K562 (cell line): ENCODE data around the gene CCDC116. TPM values are rescaled to one million over a fixed set of nuclear protein-coding genes. Genes with fewer than 3 reads are reported as not detected.

Experiments
- microRNA counts: library from miRNA; unstranded; fragments of <30 nt; microRNA quantifications from one replicate; lab custom pipeline; 2016
- microRNA-seq: library from miRNA; unstranded; fragments of <30 nt; microRNA quantifications from one replicate; pipeline ENCODE4, GENCODE V29; 2018; ENCODE audit warnings: borderline microRNAs expressed
- polyA plus RNA-seq, 8 experiments: library from polyadenylated mRNA; depleted of rRNA in 4 of 8; stranded (reverse) in 5 of 8; unstranded in 3 of 8; fragments of >200 nt; fragmentation: Nextera tagmentation in 2 of 8; fragmentation: Illumina TruSeq in 1 of 8; extraction: Ambion mirVana in 2 of 8; extraction: Trizol in 1 of 8; gene quantifications; 2 replicates each; pipeline versions ENCODE4 v1.2.1 to v1.2.3, GENCODE V29; 2011 to 2014; ENCODE audit warnings: inconsistent platforms in 1 of 8, missing spikeins in 1 of 8
- small RNA-seq: library from RNA; depleted of rRNA; stranded (forward); fragments of <200 nt; gene quantifications from one replicate; pipeline ENCODE3, GENCODE V24; 2014
- total RNA-seq, 7 experiments: library from RNA; depleted of rRNA in 6 of 7; stranded (reverse); fragments of >200 nt in 6 of 7; fragmentation: Illumina TruSeq in 2 of 7; extraction: Trizol in 2 of 7; gene quantifications; 2 replicates each; pipeline versions ENCODE4 v1.2.1 to v1.2.3, GENCODE V29; 2011 to 2021; ENCODE audit warnings: low replicate concordance in 1 of 7

Gene CCDC116
- total and polyA plus RNA-seq, 9 of the 15 experiments (the other 6 are each of a cell fraction or from before 2014, with no cell fraction given): 1.6 to 11.3 (median 4.7) TPM

MicroRNA genes within 50 kb of the gene (microRNA counts, 767-probe panel; counts per million panel counts)
- microRNA hsa-miR-130b-3p (lab: Ali Mortazavi, UCI) (5,848 counts per million, percentile 94 among the panel's probes with 10 or more counts), microRNA hsa-miR-301b (lab: Ali Mortazavi, UCI) (4,261 counts per million, percentile 83 among the panel's probes with 10 or more counts)

Small RNA genes lying within 50 kb of the gene (microRNA-seq; reads per million reads assigned to microRNA genes)
- gene MIR130B (26,738 reads per million, percentile 99 among the genes with 10 or more reads in this experiment), gene MIR301B (371 reads per million, percentile 88 among the genes with 10 or more reads in this experiment)

Small RNA genes lying within 50 kb of the gene (small RNA-seq; reads per million reads assigned to genes)
- 421 reads per million, percentile 99 among the genes with 10 or more reads in this experiment for gene MIR301B

Other genes with a start within 250 kb of the CCDC116 start
Only the 7 nearest of the 10 such genes appear.
- gene TMEM191C, start 165.4 kb upstream of the CCDC116 start, total RNA-seq (2014; rRNA removed): 3.4 and 4.6 TPM in 2 replicates
- gene TMEM191C, start 165.4 kb upstream of the CCDC116 start, total RNA-seq (2014; rRNA removed; fragmentation: Illumina TruSeq; extraction: Trizol): 0.41 and 0.84 TPM in 2 replicates
- 1.1 and 1.6 TPM in 2 replicates for gene TMEM191C, start 165.4 kb upstream of the CCDC116 start, total RNA-seq (2015; rRNA removed; fragmentation: Illumina TruSeq; extraction: Trizol)
- 5.8 and 7.1 TPM in 2 replicates for gene TMEM191C, start 165.4 kb upstream of the CCDC116 start, total RNA-seq (2021)
- gene TMEM191C, start 165.4 kb upstream of the CCDC116 start, polyA plus RNA-seq (2011; rRNA removed): 2.1 and 3.1 TPM in 2 replicates
- gene TMEM191C, start 165.4 kb upstream of the CCDC116 start, polyA plus RNA-seq (2014; fragmentation: Illumina TruSeq; extraction: Trizol): 0.82 and 1.1 TPM in 2 replicates
- under 1 TPM; 0.15 to 0.28 TPM for gene TMEM191C, start 165.4 kb upstream of the CCDC116 start, polyA plus RNA-seq (2014; fragmentation: Nextera tagmentation; extraction: Ambion mirVana)
- gene TMEM191C, start 165.4 kb upstream of the CCDC116 start, polyA plus RNA-seq (2014; rRNA removed): 4.0 and 6.5 TPM in 2 replicates
- 0.65 and 0.77 TPM in 2 replicates for gene RIMBP3C, start 81.3 kb upstream of the CCDC116 start, total RNA-seq (2014; rRNA removed)
- gene RIMBP3C, start 81.3 kb upstream of the CCDC116 start, total RNA-seq (2014; rRNA removed; fragmentation: Illumina TruSeq; extraction: Trizol): 0.06 and 0.15 TPM in 2 replicates
- gene RIMBP3C, start 81.3 kb upstream of the CCDC116 start, total RNA-seq (2015; rRNA removed; fragmentation: Illumina TruSeq; extraction: Trizol): 0.25 and 0.34 TPM in 2 replicates
- gene RIMBP3C, start 81.3 kb upstream of the CCDC116 start, total RNA-seq (2021): 0.89 and 0.98 TPM in 2 replicates
- gene RIMBP3C, start 81.3 kb upstream of the CCDC116 start, polyA plus RNA-seq (2011; rRNA removed): 0.13 and 0.19 TPM in 2 replicates
- 0.09 and 0.26 TPM in 2 replicates for gene RIMBP3C, start 81.3 kb upstream of the CCDC116 start, polyA plus RNA-seq (2014; fragmentation: Illumina TruSeq; extraction: Trizol)
- gene RIMBP3C, start 81.3 kb upstream of the CCDC116 start, polyA plus RNA-seq (2014; fragmentation: Nextera tagmentation; extraction: Ambion mirVana): not detected
- gene RIMBP3C, start 81.3 kb upstream of the CCDC116 start, polyA plus RNA-seq (2014; rRNA removed): 0.17 TPM in 1 of 2 replicates, not detected in the other
- gene UBE2L3, start 65.0 kb upstream of the CCDC116 start, total RNA-seq (2014; rRNA removed): 215 and 275 TPM in 2 replicates
- 285 and 298 TPM in 2 replicates for gene UBE2L3, start 65.0 kb upstream of the CCDC116 start, total RNA-seq (2014; rRNA removed; fragmentation: Illumina TruSeq; extraction: Trizol)
- 335 and 354 TPM in 2 replicates for gene UBE2L3, start 65.0 kb upstream of the CCDC116 start, total RNA-seq (2015; rRNA removed; fragmentation: Illumina TruSeq; extraction: Trizol)
- 240 TPM in 2 replicates for gene UBE2L3, start 65.0 kb upstream of the CCDC116 start, total RNA-seq (2021)
- gene UBE2L3, start 65.0 kb upstream of the CCDC116 start, polyA plus RNA-seq (2011; rRNA removed): 206 and 218 TPM in 2 replicates
- 493 and 580 TPM in 2 replicates for gene UBE2L3, start 65.0 kb upstream of the CCDC116 start, polyA plus RNA-seq (2014; fragmentation: Illumina TruSeq; extraction: Trizol)
- gene UBE2L3, start 65.0 kb upstream of the CCDC116 start, polyA plus RNA-seq (2014; fragmentation: Nextera tagmentation; extraction: Ambion mirVana): 100 to 1,000 TPM; 575 to 625 TPM
- 266 and 269 TPM in 2 replicates for gene UBE2L3, start 65.0 kb upstream of the CCDC116 start, polyA plus RNA-seq (2014; rRNA removed)
- 871 and 1,007 TPM in 2 replicates for gene YDJC, start 2.7 kb upstream of the CCDC116 start, total RNA-seq (2014; rRNA removed)
- gene YDJC, start 2.7 kb upstream of the CCDC116 start, total RNA-seq (2014; rRNA removed; fragmentation: Illumina TruSeq; extraction: Trizol): 69.0 and 87.5 TPM in 2 replicates
- 164 and 196 TPM in 2 replicates for gene YDJC, start 2.7 kb upstream of the CCDC116 start, total RNA-seq (2015; rRNA removed; fragmentation: Illumina TruSeq; extraction: Trizol)
- gene YDJC, start 2.7 kb upstream of the CCDC116 start, total RNA-seq (2021): 626 and 641 TPM in 2 replicates
- gene YDJC, start 2.7 kb upstream of the CCDC116 start, polyA plus RNA-seq (2011; rRNA removed): 203 and 277 TPM in 2 replicates
- gene YDJC, start 2.7 kb upstream of the CCDC116 start, polyA plus RNA-seq (2014; fragmentation: Illumina TruSeq; extraction: Trizol): 106 and 159 TPM in 2 replicates
- 10 to 100 TPM; 13.5 to 23.5 TPM for gene YDJC, start 2.7 kb upstream of the CCDC116 start, polyA plus RNA-seq (2014; fragmentation: Nextera tagmentation; extraction: Ambion mirVana)
- 707 and 732 TPM in 2 replicates for gene YDJC, start 2.7 kb upstream of the CCDC116 start, polyA plus RNA-seq (2014; rRNA removed)
- gene SDF2L1, start 9.5 kb downstream of the CCDC116 start, total RNA-seq (2014; rRNA removed): 894 and 989 TPM in 2 replicates
- gene SDF2L1, start 9.5 kb downstream of the CCDC116 start, total RNA-seq (2014; rRNA removed; fragmentation: Illumina TruSeq; extraction: Trizol): 41.9 and 82.9 TPM in 2 replicates
- 135 and 153 TPM in 2 replicates for gene SDF2L1, start 9.5 kb downstream of the CCDC116 start, total RNA-seq (2015; rRNA removed; fragmentation: Illumina TruSeq; extraction: Trizol)
- gene SDF2L1, start 9.5 kb downstream of the CCDC116 start, total RNA-seq (2021): 551 and 557 TPM in 2 replicates
- 124 and 218 TPM in 2 replicates for gene SDF2L1, start 9.5 kb downstream of the CCDC116 start, polyA plus RNA-seq (2011; rRNA removed)
- 33.8 and 82.2 TPM in 2 replicates for gene SDF2L1, start 9.5 kb downstream of the CCDC116 start, polyA plus RNA-seq (2014; fragmentation: Illumina TruSeq; extraction: Trizol)
- gene SDF2L1, start 9.5 kb downstream of the CCDC116 start, polyA plus RNA-seq (2014; fragmentation: Nextera tagmentation; extraction: Ambion mirVana): 10 to 100 TPM; 15.1 to 34.8 TPM
- 666 and 827 TPM in 2 replicates for gene SDF2L1, start 9.5 kb downstream of the CCDC116 start, polyA plus RNA-seq (2014; rRNA removed)
- 174 and 195 TPM in 2 replicates for gene PPIL2, start 33.3 kb downstream of the CCDC116 start, total RNA-seq (2014; rRNA removed)
- 104 and 115 TPM in 2 replicates for gene PPIL2, start 33.3 kb downstream of the CCDC116 start, total RNA-seq (2014; rRNA removed; fragmentation: Illumina TruSeq; extraction: Trizol)
- gene PPIL2, start 33.3 kb downstream of the CCDC116 start, total RNA-seq (2015; rRNA removed; fragmentation: Illumina TruSeq; extraction: Trizol): 170 and 172 TPM in 2 replicates
- 251 and 267 TPM in 2 replicates for gene PPIL2, start 33.3 kb downstream of the CCDC116 start, total RNA-seq (2021)
- 193 and 247 TPM in 2 replicates for gene PPIL2, start 33.3 kb downstream of the CCDC116 start, polyA plus RNA-seq (2011; rRNA removed)
- gene PPIL2, start 33.3 kb downstream of the CCDC116 start, polyA plus RNA-seq (2014; fragmentation: Illumina TruSeq; extraction: Trizol): 250 and 261 TPM in 2 replicates
- gene PPIL2, start 33.3 kb downstream of the CCDC116 start, polyA plus RNA-seq (2014; fragmentation: Nextera tagmentation; extraction: Ambion mirVana): 10 to 100 TPM; 13.2 to 28.8 TPM
- gene PPIL2, start 33.3 kb downstream of the CCDC116 start, polyA plus RNA-seq (2014; rRNA removed): 268 and 298 TPM in 2 replicates
- 0.18 and 0.49 TPM in 2 replicates for gene YPEL1, start 103.0 kb downstream of the CCDC116 start, total RNA-seq (2014; rRNA removed)
- gene YPEL1, start 103.0 kb downstream of the CCDC116 start, total RNA-seq (2014; rRNA removed; fragmentation: Illumina TruSeq; extraction: Trizol): 0.41 and 0.47 TPM in 2 replicates
- gene YPEL1, start 103.0 kb downstream of the CCDC116 start, total RNA-seq (2015; rRNA removed; fragmentation: Illumina TruSeq; extraction: Trizol): 0.15 and 0.25 TPM in 2 replicates
- 0.53 and 0.54 TPM in 2 replicates for gene YPEL1, start 103.0 kb downstream of the CCDC116 start, total RNA-seq (2021)
- 2.2 and 2.4 TPM in 2 replicates for gene YPEL1, start 103.0 kb downstream of the CCDC116 start, polyA plus RNA-seq (2011; rRNA removed)
- gene YPEL1, start 103.0 kb downstream of the CCDC116 start, polyA plus RNA-seq (2014; fragmentation: Illumina TruSeq; extraction: Trizol): 0.46 TPM in 2 replicates
- under 1 TPM; 0.07 to 0.10 TPM for gene YPEL1, start 103.0 kb downstream of the CCDC116 start, polyA plus RNA-seq (2014; fragmentation: Nextera tagmentation; extraction: Ambion mirVana)
- gene YPEL1, start 103.0 kb downstream of the CCDC116 start, polyA plus RNA-seq (2014; rRNA removed): 0.36 and 1.7 TPM in 2 replicates